DOHH2 (cell line): Measurements from ENCODE around the gene PRKD2.
"Not testable (repeated sequence)": the region's sequence is repeated elsewhere in the genome, so short reads cannot be mapped to it uniquely, and the experiment has no call there.

ENCODE experiments used
- H3F3A ChIP-seq: fragments of 200-600 bp; sonication (generic), shearing (Covaris generic); 2 replicates; pipeline ENCODE4 v1.6.0; 2016; ENCODE audit warnings: antibody characterized with exemption, mild to moderate bottlenecking; ENCODE audit not compliant: control insufficient read depth, insufficient read depth
- H3K27ac ChIP-seq: fragments of 200-600 bp; sonication (generic); 2 replicates; pipeline ENCODE4 v1.5.1; 2014; ENCODE audit warnings: low read depth, mild to moderate bottlenecking, low read length, moderate library complexity
- H3K27me3 ChIP-seq: fragments of 200-600 bp; sonication (generic); 2 replicates; pipeline ENCODE4 v1.6.1; 2014; ENCODE audit warnings: mild to moderate bottlenecking, low read length, mixed read lengths; ENCODE audit not compliant: control insufficient read depth
- H3K36me3 ChIP-seq: fragments of 200-600 bp; sonication (generic); 2 replicates; pipeline ENCODE4 v1.6.1; 2014; ENCODE audit warnings: mild to moderate bottlenecking, low read length, moderate library complexity, mixed read lengths; ENCODE audit not compliant: control insufficient read depth
- H3K4me1 ChIP-seq: fragments of 200-600 bp; sonication (generic); 2 replicates; pipeline ENCODE4 v1.6.1; 2014; ENCODE audit warnings: mild to moderate bottlenecking, low read length, mixed read lengths; ENCODE audit not compliant: control insufficient read depth
- H3K4me2 ChIP-seq: fragments of 200-600 bp; sonication (generic); 2 replicates; pipeline ENCODE4 v1.6.0; 2014; ENCODE audit warnings: mild to moderate bottlenecking, low read length, moderate library complexity
- H3K4me3 ChIP-seq: fragments of 200-600 bp; sonication (generic); 2 replicates; pipeline ENCODE4 v1.5.1; 2014; ENCODE audit warnings: mild to moderate bottlenecking, low read length, mixed read lengths
- H3K79me2 ChIP-seq: fragments of 200-600 bp; sonication (generic); 2 replicates; pipeline ENCODE4 v1.6.1; 2014; ENCODE audit warnings: mild to moderate bottlenecking, low read length, mixed read lengths; ENCODE audit not compliant: control insufficient read depth
- H3K9me2 ChIP-seq: fragments of 200-600 bp; sonication (generic); replicated peaks from 2 replicates; pipeline ENCODE4 v1.6.1; 2014; ENCODE audit warnings: mild to moderate bottlenecking, low read length, mixed read lengths; ENCODE audit not compliant: control insufficient read depth
- H3K9me3 ChIP-seq: fragments of 200-600 bp; sonication (generic); 2 replicates; pipeline ENCODE4 v1.6.1; 2014; ENCODE audit warnings: antibody characterized with exemption, low read length, mixed read lengths; ENCODE audit not compliant: control insufficient read depth, insufficient read depth
- H4K20me1 ChIP-seq: fragments of 200-600 bp; sonication (generic); 2 replicates; pipeline ENCODE4 v1.6.0; 2014; ENCODE audit warnings: low read depth, mild to moderate bottlenecking, antibody characterized with exemption, low read length, moderate library complexity; ENCODE audit not compliant: control insufficient read depth, insufficient read depth
- CTCF ChIP-seq: fragments of 200-600 bp; sonication (generic); IDR thresholded peaks from one replicate; pipeline ENCODE4 v1.5.1; 2014; ENCODE audit warnings: antibody characterized with exemption, mild to moderate bottlenecking, low read depth, low read length; ENCODE audit not compliant: poor library complexity, severe bottlenecking
- EZH2phosphoT487 ChIP-seq: fragments of 200-600 bp; sonication (generic); IDR thresholded peaks from 2 replicates; pipeline ENCODE4 v1.6.1; 2017; ENCODE audit warnings: borderline replicate concordance, mild to moderate bottlenecking, antibody characterized with exemption, low read length, moderate library complexity, mixed read lengths

The PRKD2 gene

GRCh38 chr19:46630586-46631205 is 86.2 kb downstream of the PRKD2 start:
- Histone ChIP-seq H3K36me3 (no peaks in the 10 kb centered on the region), H3K27me3 (peaks cover 36% of the 10 kb centered on the region), H3K9me3 (no peaks in the 10 kb centered on the region), H3F3A (no peaks in the 10 kb centered on the region), H3K4me3 (no peak overlapping the region), H3K79me2 (no peaks in the 10 kb centered on the region), H3K4me1 (peaks cover 17% of the 10 kb centered on the region), H3K4me2 (no peak overlapping the region), H3K27ac (no peak overlapping the region), H4K20me1 (peaks cover 8% of the 10 kb centered on the region), H3K9me2 (no peaks in the 10 kb centered on the region)
- TF ChIP-seq EZH2phosphoT487 (no peak), CTCF (no peak)

GRCh38 chr19:46629546-46630025 is 87.3 kb downstream of the PRKD2 start:
- Histone ChIP-seq H3K4me1 (peaks cover 22% of the 10 kb centered on the region), H3K79me2 (no peaks in the 10 kb centered on the region), H3K27me3 (peaks cover 29% of the 10 kb centered on the region), H3K4me2 (no peak overlapping the region), H3K9me2 (no peaks in the 10 kb centered on the region), H3K9me3 (no peaks in the 10 kb centered on the region), H3K27ac (no peak overlapping the region), H4K20me1 (peaks cover 5% of the 10 kb centered on the region), H3F3A (no peaks in the 10 kb centered on the region), H3K36me3 (no peaks in the 10 kb centered on the region), H3K4me3 (no peak overlapping the region)
- TF ChIP-seq EZH2phosphoT487 = no peak
- no peak for TF ChIP-seq CTCF

GRCh38 chr19:46628970-46629369 is 87.9 kb downstream of the PRKD2 start:
- H4K20me1 ChIP-seq, H3K79me2 ChIP-seq, H3K36me3 ChIP-seq, H3K4me2 ChIP-seq, H3K9me2 ChIP-seq, H3F3A ChIP-seq, H3K4me3 ChIP-seq, H3K9me3 ChIP-seq, H3K27ac ChIP-seq: not testable (repeated sequence)
- peaks cover 25% of the 10 kb centered on the region for H3K27me3 ChIP-seq
- H3K4me1 ChIP-seq = peaks cover 24% of the 10 kb centered on the region

GRCh38 chr19:46626446-46626845 is 90.5 kb downstream of the PRKD2 start:
- H3K9me3 ChIP-seq = no peaks in the 10 kb centered on the region
- H3K4me1 ChIP-seq = peaks cover 15% of the 10 kb centered on the region
- peaks cover 10% of the 10 kb centered on the region for H3K27me3 ChIP-seq
- H3K79me2 ChIP-seq = no peaks in the 10 kb centered on the region
- H4K20me1 ChIP-seq = no peaks in the 10 kb centered on the region
- H3K9me2 ChIP-seq = no peaks in the 10 kb centered on the region
- H3F3A ChIP-seq = no peaks in the 10 kb centered on the region
- no peak overlapping the region for H3K4me2 ChIP-seq
- H3K27ac ChIP-seq = no peak overlapping the region
- TF ChIP-seq EZH2phosphoT487 (no peak), CTCF (no peak)
- H3K4me3 ChIP-seq = no peak overlapping the region
- H3K36me3 ChIP-seq = no peaks in the 10 kb centered on the region
